AG09309 (cell line): Measurements from ENCODE around the gene SNAP23.

ENCODE experiments used
- DNase-seq: peaks from one replicate; pipeline ENCODE4 v3.0.0-alpha.2; 2010; ENCODE audit warnings: low read depth
- H3K4me3 ChIP-seq: 2 replicates; pipeline ENCODE4 v1.5.1; 2011; ENCODE audit warnings: mild to moderate bottlenecking, low read depth, low read length, moderate library complexity; ENCODE audit not compliant: control insufficient read depth
- TF ChIP-seq, protein P1 (sequence below): IDR thresholded peaks from 2 replicates; pipeline ENCODE4 v1.5.1; 2011; ENCODE audit warnings: mild to moderate bottlenecking, low read depth, low read length, inconsistent platforms; ENCODE audit not compliant: insufficient read depth, control insufficient read depth; ENCODE audit errors: missing control alignments

Gene SNAP23

DNA sequence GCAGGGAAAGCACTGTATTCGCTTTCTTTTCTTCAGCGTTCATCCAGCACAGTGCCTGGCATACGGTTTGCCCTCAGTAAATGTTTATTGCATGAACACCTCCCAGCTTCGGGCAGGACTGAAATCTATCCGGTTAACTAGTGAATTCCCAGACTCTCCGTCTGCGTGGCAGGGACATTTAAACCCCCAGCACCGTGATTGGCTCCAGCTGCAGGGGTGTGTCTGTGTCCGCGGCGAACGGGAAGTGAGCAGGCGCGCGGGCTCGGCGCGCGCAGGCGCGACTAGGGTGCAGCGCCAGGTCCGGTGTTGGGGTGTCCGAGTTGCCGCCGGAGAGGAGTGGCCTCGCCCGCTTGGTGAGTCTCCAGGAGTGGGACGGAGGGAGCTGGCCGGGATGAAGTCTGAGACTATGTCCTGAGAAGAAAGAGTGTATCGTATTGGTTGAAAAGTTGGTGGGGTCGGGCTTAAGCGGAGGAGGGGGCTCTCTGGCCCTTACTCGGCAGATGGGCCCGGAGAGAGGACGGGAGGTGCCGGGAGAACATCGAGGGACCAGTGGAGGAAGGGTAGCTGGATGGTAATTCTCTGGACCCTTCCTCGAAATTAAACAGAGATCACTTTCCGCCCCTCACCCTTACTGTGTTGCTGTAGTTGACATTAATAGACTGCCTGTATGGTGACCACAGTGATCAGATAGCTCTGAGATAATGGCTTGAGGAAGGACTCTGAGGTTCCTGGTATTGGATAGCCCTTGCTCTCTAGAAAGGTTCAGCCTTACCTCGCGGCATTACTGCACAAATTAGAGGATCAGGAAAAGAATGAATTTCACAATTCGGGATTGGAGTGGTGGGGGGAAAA lies at the start of gene SNAP23:
Gene SNAP23 (plus strand): TSS at position 274 of the 852 bp plus-strand sequence. CDS start 16,213 bp downstream, outside the sequence.
- TF ChIP-seq, protein P1, sequence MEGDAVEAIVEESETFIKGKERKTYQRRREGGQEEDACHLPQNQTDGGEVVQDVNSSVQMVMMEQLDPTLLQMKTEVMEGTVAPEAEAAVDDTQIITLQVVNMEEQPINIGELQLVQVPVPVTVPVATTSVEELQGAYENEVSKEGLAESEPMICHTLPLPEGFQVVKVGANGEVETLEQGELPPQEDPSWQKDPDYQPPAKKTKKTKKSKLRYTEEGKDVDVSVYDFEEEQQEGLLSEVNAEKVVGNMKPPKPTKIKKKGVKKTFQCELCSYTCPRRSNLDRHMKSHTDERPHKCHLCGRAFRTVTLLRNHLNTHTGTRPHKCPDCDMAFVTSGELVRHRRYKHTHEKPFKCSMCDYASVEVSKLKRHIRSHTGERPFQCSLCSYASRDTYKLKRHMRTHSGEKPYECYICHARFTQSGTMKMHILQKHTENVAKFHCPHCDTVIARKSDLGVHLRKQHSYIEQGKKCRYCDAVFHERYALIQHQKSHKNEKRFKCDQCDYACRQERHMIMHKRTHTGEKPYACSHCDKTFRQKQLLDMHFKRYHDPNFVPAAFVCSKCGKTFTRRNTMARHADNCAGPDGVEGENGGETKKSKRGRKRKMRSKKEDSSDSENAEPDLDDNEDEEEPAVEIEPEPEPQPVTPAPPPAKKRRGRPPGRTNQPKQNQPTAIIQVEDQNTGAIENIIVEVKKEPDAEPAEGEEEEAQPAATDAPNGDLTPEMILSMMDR, result no peak
- peak; percentile 87 for DNase-seq
- peak within 1 kb of the TSS; percentile 85 for H3K4me3 ChIP-seq

DNA sequence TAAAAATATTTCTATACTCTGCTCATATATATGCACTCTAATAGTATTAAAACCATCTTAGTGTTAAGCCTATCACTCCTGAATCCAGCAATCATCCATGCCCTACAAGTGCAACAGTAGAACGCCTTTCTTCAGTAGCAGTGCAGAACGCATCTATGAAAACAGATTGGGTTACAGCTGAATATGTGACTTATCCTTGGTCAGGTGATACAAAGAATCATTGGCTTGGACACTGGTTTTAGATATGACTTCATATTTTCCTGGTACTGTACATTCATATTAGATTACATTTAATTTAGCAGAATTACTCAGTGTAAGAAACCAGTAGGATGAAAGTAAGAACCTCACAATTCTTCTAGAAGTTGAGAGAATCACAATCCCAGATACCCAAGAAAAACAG lies 47.8 kb upstream of the SNAP23 start:
- H3K4me3 ChIP-seq, result no peak overlapping the region
- TF ChIP-seq, protein P1, result no peak
- DNase-seq, result no peak

DNA sequence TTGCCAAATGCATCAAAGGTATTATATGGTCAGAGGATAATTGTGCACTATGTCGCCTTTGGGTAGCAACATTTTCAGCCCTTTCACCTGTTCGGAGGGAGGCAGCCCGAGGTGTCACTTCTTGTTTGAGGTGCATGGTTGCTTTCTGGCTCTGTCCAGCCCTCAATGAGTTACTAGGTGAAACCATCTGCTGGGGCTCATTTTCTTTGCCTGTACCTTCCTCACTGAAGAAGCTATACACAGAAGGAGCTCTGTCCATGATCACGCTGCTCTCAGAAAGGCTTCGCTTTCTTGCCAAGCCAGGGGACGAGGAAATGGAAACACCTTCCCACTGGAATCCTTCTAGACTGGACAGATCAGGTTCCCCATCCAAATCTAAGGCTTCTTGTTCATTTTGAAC lies 47.2 kb upstream of the SNAP23 start:
- TF ChIP-seq, protein P1, result no peak
- H3K4me3 ChIP-seq, result no peak overlapping the region
- DNase-seq, result no peak

DNA sequence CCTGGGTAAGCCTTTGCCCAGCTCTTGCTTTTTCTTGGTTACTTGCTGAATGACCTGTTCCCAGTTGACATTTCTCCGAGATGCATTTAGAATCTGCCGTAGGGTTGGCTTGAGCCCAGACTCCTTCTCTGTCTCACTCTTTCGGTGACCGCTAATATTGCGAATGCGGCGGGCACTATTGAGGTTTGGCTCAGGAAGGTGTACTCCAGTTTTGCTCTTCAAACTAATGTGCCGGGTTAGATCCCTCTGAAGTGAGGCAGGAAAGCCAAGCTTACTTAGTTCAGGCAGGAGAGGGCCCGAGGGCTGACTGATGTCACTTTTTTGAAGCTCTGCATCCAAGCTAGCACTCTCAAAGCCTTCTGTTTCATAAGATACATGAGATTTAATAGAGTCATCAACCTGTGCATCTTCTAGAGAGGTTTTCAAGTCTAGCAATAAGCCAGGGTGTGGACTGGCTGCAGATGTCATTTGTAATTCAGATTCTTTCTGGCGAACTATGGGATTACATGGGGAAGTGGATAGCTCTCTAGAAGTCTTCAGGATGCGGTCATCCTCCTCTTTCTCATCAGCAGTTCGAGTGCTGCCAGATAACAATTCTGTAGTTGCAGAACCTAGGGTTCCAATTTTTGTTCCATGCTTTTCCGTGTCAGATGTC lies 45.5 kb upstream of the SNAP23 start:
- TF ChIP-seq, protein P1, result no peak
- no peak for DNase-seq
- no peak overlapping the region for H3K4me3 ChIP-seq

DNA sequence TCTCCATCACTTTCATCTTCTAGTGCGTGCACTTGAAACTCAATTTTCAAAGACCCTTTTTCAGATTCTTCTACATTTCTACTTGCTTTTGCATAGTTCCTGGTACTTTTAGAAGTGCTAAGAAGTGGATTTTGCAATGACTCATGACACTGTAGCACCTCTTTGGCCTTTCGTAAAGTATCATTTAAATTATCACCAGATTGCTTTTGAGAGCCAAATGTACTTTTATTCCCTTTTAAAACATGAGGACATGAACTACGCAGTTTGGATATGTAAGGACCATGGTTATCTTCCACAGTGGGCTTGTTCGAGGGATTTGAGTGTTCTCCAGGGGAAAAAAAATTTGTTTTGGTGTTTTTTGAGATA lies 45.0 kb upstream of the SNAP23 start:
- TF ChIP-seq, protein P1, result no peak
- H3K4me3 ChIP-seq, result no peak overlapping the region
- no peak for DNase-seq

DNA sequence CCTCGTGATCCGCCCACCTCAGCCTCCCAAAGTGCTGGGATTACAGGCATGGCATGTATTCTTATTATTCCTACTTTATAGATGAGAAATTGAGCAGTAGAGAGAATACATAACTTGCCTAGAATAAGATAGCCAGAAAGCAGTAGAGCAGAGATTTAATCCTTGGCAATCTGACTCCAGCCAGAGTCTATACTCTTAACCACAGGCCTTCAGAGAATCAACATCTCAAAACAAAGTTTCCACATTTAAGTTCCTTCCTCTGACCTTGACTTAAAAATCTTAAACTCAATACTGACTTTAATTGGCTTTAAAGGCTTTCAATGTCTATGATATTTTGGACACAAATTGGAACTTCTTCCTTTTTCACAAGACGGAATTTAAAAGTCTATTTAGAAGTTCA lies 41.6 kb upstream of the SNAP23 start:
- no peak for DNase-seq
- no peak overlapping the region for H3K4me3 ChIP-seq
- TF ChIP-seq, protein P1, result no peak
